ENCODE results near the gene SOHLH1.

SOHLH1 gene

DNA sequence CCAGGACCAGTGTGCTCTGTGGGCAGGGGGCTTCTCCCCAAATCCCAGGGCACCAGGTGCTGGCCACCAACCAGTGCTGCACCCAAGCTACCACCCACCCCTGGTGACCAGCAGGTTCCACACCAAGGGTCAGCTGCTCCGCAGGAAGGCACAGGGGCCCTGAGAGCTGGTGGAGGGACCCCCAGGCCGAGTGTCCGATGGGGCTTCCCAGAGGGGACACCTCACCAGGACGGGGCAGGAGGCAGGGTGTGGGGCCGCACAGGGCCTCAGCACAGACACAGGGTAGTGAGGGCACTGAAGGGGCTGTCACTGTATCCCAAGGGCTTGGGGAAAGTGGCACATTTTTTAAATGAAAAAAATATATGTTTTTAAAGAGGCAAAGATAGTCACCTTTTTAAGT is 18.1 kb downstream of the SOHLH1 start:
- ChIA-PET CTCF (no interaction called here), POLR2A (no interaction called here)
- DNase-seq (ENCODE audit: low read depth, low spot score) = no peak
- no peak overlapping the region for H3K4me3 ChIP-seq (ENCODE audit: low read depth, low read length)
- TF ChIP-seq CTCF (IDR thresholded peaks at IDR 0.05; ENCODE audit: insufficient read depth, low read length, missing control alignments) = no peak

GRCh38 chr9:135680056-135680455 is 19.2 kb downstream of the SOHLH1 start:
- no peak overlapping the region for H3K4me3 ChIP-seq (ENCODE audit: low read depth, low read length)
- no peak for TF ChIP-seq CTCF (IDR thresholded peaks at IDR 0.05; ENCODE audit: insufficient read depth, low read length, missing control alignments)
- DNase-seq (ENCODE audit: low read depth, low spot score) = no peak
- ChIA-PET POLR2A (no interaction called here), CTCF (no interaction called here)

GRCh38 chr9:135678236-135679017 is 20.9 kb downstream of the SOHLH1 start:
- H3K4me3 ChIP-seq (ENCODE audit: low read depth, low read length) = no peak overlapping the region
- no peak for DNase-seq (ENCODE audit: low read depth, low spot score)
- POLR2A ChIA-PET = no interaction called here
- TF ChIP-seq CTCF (IDR thresholded peaks at IDR 0.05; ENCODE audit: insufficient read depth, low read length, missing control alignments) = no peak
- CTCF ChIA-PET = no interaction called here

DNA sequence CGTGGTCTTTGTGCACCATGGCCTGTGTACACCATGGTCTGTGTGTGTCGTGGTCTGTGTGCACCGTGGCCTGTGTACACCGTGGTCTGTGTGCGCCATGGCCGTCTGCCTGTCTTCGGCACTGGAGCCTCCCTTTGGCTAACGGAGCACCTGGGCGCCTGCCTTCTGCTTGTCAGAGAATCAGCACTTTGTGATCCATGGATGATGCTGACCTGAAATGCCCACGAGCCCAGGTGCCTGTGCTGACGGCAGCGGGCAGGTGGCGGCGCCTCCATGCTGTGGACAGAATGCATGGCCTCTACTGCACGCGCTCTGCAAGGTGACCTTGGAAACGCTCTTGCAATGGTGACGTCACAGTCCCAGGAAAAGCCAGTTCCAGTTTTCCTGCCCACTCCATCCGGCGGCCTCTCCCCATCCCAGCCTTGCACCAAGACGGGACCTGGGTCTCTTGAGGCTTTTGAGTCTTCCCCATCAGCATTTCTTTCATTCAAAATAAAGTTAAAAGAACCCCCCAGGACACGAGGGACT is 21.6 kb downstream of the SOHLH1 start:
- TF ChIP-seq CTCF (IDR thresholded peaks at IDR 0.05; ENCODE audit: insufficient read depth, low read length, missing control alignments) = no peak
- CTCF ChIA-PET = interaction anchor here (0.5 kb wide), 1 partner anchor 16 kb away, joined by 3 read pairs; no protein-coding TSS in a partner anchor
- POLR2A ChIA-PET = no interaction called here

GRCh38 chr9:135676891-135677290 is 22.4 kb downstream of the SOHLH1 start:
- DNase-seq (ENCODE audit: low read depth, low spot score) = no peak
- H3K4me3 ChIP-seq (ENCODE audit: low read depth, low read length) = no peak overlapping the region
- ChIA-PET CTCF (interaction anchor here (0.5 kb wide), 1 partner anchor 15 kb away, joined by 3 read pairs; no protein-coding TSS in a partner anchor), POLR2A (no interaction called here)
- no peak for TF ChIP-seq CTCF (IDR thresholded peaks at IDR 0.05; ENCODE audit: insufficient read depth, low read length, missing control alignments)

More for the DNA sequence above, 21.6 kb downstream of the SOHLH1 start:
- no peak overlapping the region for H3K4me3 ChIP-seq (ENCODE audit: low read depth, low read length)
- DNase-seq (ENCODE audit: low read depth, low spot score) = no peak

GRCh38 chr9:135674977-135675376 is 24.3 kb downstream of the SOHLH1 start:
- DNase-seq (ENCODE audit: low read depth, low spot score) = no peak
- ChIA-PET POLR2A (no interaction called here), CTCF (no interaction called here)
- no peak for TF ChIP-seq CTCF (IDR thresholded peaks at IDR 0.05; ENCODE audit: insufficient read depth, low read length, missing control alignments)
- no peak overlapping the region for H3K4me3 ChIP-seq (ENCODE audit: low read depth, low read length)

All from AG04449 (cell line).